Mucosa of descending colon (tissue), 3 donors: ENCODE measurements around the gene CDV3. TPM values are rescaled to one million over a fixed set of nuclear protein-coding genes. Genes with fewer than 3 reads are reported as not detected.
"Not testable (repeated sequence)": the region's sequence is repeated elsewhere in the genome, so short reads cannot be mapped to it uniquely, and the experiment has no call there.

Source experiments
- ATAC-seq: fragments of 200-7000 bp; cut with Tn5 transposase; one replicate; pipeline ENCODE4 v1.9.1; 2020; ENCODE audit warnings: mild to moderate bottlenecking, moderate library complexity
- DNase-seq, 3 donors: peaks; one replicate each; pipeline ENCODE4 v3.0.0-alpha.2; 2020
- H3K36me3 ChIP-seq: fragments of 200-600 bp; one replicate; pipeline ENCODE4 v1.8.0; 2021; ENCODE audit warnings: low read depth, mild to moderate bottlenecking
- H3K4me1 ChIP-seq: fragments of 200-600 bp; one replicate; pipeline ENCODE4 v1.8.0; 2021; ENCODE audit warnings: low read depth, mild to moderate bottlenecking
- H3K4me3 ChIP-seq: fragments of 200-600 bp; one replicate; pipeline ENCODE4 v1.8.0; 2021; ENCODE audit warnings: mild to moderate bottlenecking
- H3K9me3 ChIP-seq: fragments of 200-600 bp; one replicate; pipeline ENCODE4 v1.8.0; 2021; ENCODE audit warnings: mild to moderate bottlenecking
- CTCF ChIP-seq: fragments of 200-600 bp; IDR thresholded peaks from one replicate; pipeline ENCODE4 v1.8.0; 2022; ENCODE audit warnings: antibody characterized with exemption, mild to moderate bottlenecking
- intact Hi-C, 2 donors: fragments of 100-400 bp; cut with DNase I in 1 of 2; cut with micrococcal nuclease in 1 of 2; formaldehyde crosslinking; loops; one replicate each; pipeline versions ENCODE4 v1.11.0 to v1.11.1; 2022; cut with DNase I, micrococcal nuclease
- long read RNA-seq, 2 donors: library from polyadenylated mRNA; unstranded; transcript quantifications; one replicate each; pipeline ENCODE4 v2.0.0, GENCODE V29; 2019 to 2021
- total RNA-seq, 3 donors: library from RNA; stranded (reverse); fragmentation: NEBNext Ultra II Directional in 2 of 3; extraction: Animal tissue kit (Norgen Biotek cat#: 25700) in 2 of 3; gene quantifications; one replicate each; pipeline versions ENCODE4 v1.2.1 to v1.2.4, GENCODE V29; 2021 to 2023
- donor health status: DM: no; HTN: no; CAD: no; lungs with moderate emphysema.
- donor health status: DM: no; HTN: no; CAD: no.
- donor health status: DM: no; HTN: yes; CAD: no.

CDV3 gene
- 100 to 1,000 TPM; 109 to 171 (median 138) TPM for total RNA-seq
- long read RNA-seq, donor 1, transcript CDV3-201 (5 exons, 3,307 nt), result minor isoform, 21 of 151 reads
- long read RNA-seq, donor 1, transcript CDV3-203 (5 exons, 955 nt), result major isoform, 75 of 151 reads
- long read RNA-seq, donor 1, partial matches to known transcripts, result 16 of 151 reads
- long read RNA-seq, donor 1, other reads (novel, unspliced or antisense), result 39 of 151 reads
- long read RNA-seq, donor 2, partial matches to known transcripts, result 1 of 11 reads
- long read RNA-seq, donor 2, other reads (novel, unspliced or antisense), result 9 of 11 reads

DNA sequence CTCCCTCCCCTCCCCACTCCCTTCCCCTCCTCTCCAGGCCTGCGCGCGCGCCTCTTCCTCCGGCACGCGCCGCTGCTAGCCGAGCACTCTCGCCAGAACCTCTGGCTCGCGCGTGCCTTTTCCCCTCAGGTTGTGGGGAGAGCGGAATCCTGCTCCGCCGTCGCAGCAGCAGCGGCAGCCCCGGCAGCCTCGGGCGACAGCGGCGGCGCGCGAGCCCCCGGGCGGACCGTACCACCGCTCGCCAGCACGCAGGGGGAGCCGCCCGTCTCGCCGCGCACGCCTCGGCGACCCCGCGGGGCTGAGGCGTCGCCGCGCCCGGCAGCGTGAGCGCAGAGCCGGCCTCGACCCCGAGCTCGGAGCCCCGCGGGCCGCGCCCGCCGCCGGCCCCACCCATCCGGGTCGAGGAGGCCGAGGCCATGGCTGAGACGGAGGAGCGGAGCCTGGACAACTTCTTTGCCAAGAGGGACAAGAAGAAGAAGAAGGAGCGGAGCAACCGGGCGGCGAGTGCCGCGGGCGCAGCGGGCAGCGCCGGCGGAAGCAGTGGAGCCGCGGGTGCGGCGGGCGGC is at the start of gene CDV3:
CDV3 (plus strand) TSS at position 58 of the 566 bp plus-strand sequence; CDS start at position 417, 359 bp downstream.
- Histone ChIP-seq H3K9me3 (no peaks in the 10 kb centered on the region), H3K4me3 (peak within 1 kb of the TSS; percentile 75), H3K36me3 (peaks cover 5% of the 10 kb centered on the region), H3K4me1 (peaks cover 16% of the 10 kb centered on the region)
- intact Hi-C loops, result loop anchor here in 1 of 2 donors (10.0 kb wide), 1 partner anchor 849 kb away; the partner anchor contains the start of gene NPHP3
- DNase-seq (no peak), ATAC-seq (peak; percentile 46)
- TF ChIP-seq CTCF, result no peak

- peak; percentile 83 for ATAC-seq
- intact Hi-C loops, H3K9me3 ChIP-seq, H3K36me3 ChIP-seq, DNase-seq, H3K4me3 ChIP-seq, H3K4me1 ChIP-seq: not testable (repeated sequence)
Measured at GRCh38 chr3:133523758-133524157, 49.7 kb upstream of the CDV3 start.

DNA sequence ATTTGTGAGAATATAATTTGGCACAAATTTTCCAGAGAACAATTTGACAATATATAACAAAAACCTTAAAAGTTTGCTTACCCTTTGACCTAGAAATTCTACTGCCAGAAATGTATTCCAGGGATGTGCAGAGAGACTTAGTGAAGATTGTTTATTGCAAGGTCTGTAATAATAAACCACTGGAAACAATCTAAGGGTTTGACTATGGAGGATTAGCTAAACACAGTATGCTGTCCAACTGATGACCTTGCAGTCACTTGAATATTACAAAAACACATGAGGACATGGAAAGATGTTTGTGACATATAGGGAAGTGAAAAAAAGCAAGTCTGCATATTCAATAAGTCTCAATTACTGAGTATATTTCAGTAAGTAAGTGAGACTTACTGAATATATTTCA is 48.1 kb upstream of the CDV3 start:
- DNase-seq (no peak), ATAC-seq (no peak)
- no peaks in the 10 kb centered on the region for H3K36me3 ChIP-seq
- intact Hi-C loops, result no loop called here
- no peaks in the 10 kb centered on the region for H3K9me3 ChIP-seq
- no peak for TF ChIP-seq CTCF
- H3K4me1 ChIP-seq, result no peaks in the 10 kb centered on the region
- H3K4me3 ChIP-seq, result no peak overlapping the region

- no peaks in the 10 kb centered on the region for H3K4me1 ChIP-seq
- no peaks in the 10 kb centered on the region for H3K36me3 ChIP-seq
- H3K4me3 ChIP-seq, result no peak overlapping the region
- peak in 2 of 3 donors; percentile 37 to 42 for DNase-seq
- peak; percentile 95 for ATAC-seq
- TF ChIP-seq CTCF, result no peak
- no peaks in the 10 kb centered on the region for H3K9me3 ChIP-seq
- intact Hi-C loops, result no loop called here
Measured at GRCh38 chr3:133527081-133527715, 46.3 kb upstream of the CDV3 start.

DNA sequence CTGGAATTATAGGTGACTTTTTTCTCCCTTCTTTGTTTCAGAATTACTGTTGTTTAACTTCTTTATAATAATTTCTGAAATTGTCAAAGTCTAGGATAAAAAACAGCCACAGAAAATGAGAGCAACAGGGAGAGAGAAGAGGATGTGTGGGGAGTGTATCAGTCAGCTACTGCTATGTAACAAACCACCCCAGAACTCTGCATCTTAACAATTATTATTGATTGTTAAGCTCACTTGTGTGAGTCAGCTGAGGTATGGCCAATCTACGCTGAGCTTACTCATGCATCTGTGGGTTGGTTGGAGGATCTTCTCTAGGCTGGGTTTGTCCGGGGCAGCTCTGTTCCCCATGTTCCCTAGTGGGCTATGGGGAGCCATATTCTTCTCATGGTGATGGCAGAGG is 43.7 kb upstream of the CDV3 start:
- Histone ChIP-seq H3K4me1 (no peaks in the 10 kb centered on the region), H3K9me3 (no peaks in the 10 kb centered on the region), H3K4me3 (no peak overlapping the region), H3K36me3 (no peaks in the 10 kb centered on the region)
- no peak for TF ChIP-seq CTCF
- intact Hi-C loops, result no loop called here
- no peak for ATAC-seq
- DNase-seq, result no peak

GRCh38 chr3:133531981-133532380 is 41.5 kb upstream of the CDV3 start:
- H3K36me3 ChIP-seq, result no peaks in the 10 kb centered on the region

More at GRCh38 chr3:133531981-133532380, 41.5 kb upstream of the CDV3 start:
- Histone ChIP-seq H3K9me3 (no peaks in the 10 kb centered on the region), H3K4me1 (peaks cover 15% of the 10 kb centered on the region), H3K4me3 (no peak overlapping the region)
- TF ChIP-seq CTCF, result no peak
- intact Hi-C loops, result no loop called here
- DNase-seq (no peak), ATAC-seq (no peak)
